Measurements from ENCODE around the gene TEX19. TPM values are rescaled to one million over a fixed set of nuclear protein-coding genes. Genes with fewer than 3 reads are reported as not detected.
"Not testable (repeated sequence)": the region's sequence is repeated elsewhere in the genome, so short reads cannot be mapped to it uniquely, and the experiment has no call there.

The TEX19 gene
- total and polyA plus RNA-seq, 12 donors = 0.26 TPM; not detected in 11

DNA sequence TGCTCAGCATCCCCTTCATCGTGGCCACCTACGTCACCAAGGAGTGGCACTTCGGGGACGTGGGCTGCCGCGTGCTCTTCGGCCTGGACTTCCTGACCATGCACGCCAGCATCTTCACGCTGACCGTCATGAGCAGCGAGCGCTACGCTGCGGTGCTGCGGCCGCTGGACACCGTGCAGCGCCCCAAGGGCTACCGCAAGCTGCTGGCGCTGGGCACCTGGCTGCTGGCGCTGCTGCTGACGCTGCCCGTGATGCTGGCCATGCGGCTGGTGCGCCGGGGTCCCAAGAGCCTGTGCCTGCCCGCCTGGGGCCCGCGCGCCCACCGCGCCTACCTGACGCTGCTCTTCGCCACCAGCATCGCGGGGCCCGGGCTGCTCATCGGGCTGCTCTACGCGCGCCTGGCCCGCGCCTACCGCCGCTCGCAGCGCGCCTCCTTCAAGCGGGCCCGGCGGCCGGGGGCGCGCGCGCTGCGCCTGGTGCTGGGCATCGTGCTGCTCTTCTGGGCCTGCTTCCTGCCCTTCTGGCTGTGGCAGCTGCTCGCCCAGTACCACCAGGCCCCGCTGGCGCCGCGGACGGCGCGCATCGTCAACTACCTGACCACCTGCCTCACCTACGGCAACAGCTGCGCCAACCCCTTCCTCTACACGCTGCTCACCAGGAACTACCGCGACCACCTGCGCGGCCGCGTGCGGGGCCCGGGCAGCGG lies 15.7 kb downstream of the TEX19 start:
- Histone ChIP-seq H3K4me3 (no peak overlapping the region), H3K36me3 (replicated peaks in 1 of 2) (no peaks in the 10 kb centered on the region), H3K27ac (no peak overlapping the region), H3K4me1 (replicated peaks in 1 of 2) (peaks cover 0 to 13% of the 10 kb centered on the region in 2 donors), H3K27me3 (peaks cover 64% of the 10 kb centered on the region), H3K9me3 (replicated peaks in 1 of 3) (no peaks in the 10 kb centered on the region)
- TF ChIP-seq, protein P1, sequence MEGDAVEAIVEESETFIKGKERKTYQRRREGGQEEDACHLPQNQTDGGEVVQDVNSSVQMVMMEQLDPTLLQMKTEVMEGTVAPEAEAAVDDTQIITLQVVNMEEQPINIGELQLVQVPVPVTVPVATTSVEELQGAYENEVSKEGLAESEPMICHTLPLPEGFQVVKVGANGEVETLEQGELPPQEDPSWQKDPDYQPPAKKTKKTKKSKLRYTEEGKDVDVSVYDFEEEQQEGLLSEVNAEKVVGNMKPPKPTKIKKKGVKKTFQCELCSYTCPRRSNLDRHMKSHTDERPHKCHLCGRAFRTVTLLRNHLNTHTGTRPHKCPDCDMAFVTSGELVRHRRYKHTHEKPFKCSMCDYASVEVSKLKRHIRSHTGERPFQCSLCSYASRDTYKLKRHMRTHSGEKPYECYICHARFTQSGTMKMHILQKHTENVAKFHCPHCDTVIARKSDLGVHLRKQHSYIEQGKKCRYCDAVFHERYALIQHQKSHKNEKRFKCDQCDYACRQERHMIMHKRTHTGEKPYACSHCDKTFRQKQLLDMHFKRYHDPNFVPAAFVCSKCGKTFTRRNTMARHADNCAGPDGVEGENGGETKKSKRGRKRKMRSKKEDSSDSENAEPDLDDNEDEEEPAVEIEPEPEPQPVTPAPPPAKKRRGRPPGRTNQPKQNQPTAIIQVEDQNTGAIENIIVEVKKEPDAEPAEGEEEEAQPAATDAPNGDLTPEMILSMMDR (IDR thresholded peaks at IDR 0.05) = no peak
- no peak for TF ChIP-seq POLR2A (IDR thresholded peaks at IDR 0.05)
- DNase-seq = no peak
- WGBS, 4 donors = 27 to 100% (median 54%) methylated on average over 2 to 79 of the region's 79 CpGs
- intact Hi-C loops (cut with DNase I) = no loop called here

- no peak for DNase-seq
- 53 to 76% (median 59%) methylated on average over 12 to 46 of the region's 46 CpGs for WGBS, 4 donors
- Histone ChIP-seq H3K9me3 (replicated peaks in 1 of 3) (no peaks in the 10 kb centered on the region), H3K4me1 (replicated peaks in 1 of 2) (peaks cover 0 to 10% of the 10 kb centered on the region in 2 donors), H3K27ac (no peak overlapping the region), H3K27me3 (peaks cover 63% of the 10 kb centered on the region), H3K4me3 (no peak overlapping the region), H3K36me3 (replicated peaks in 1 of 2) (no peaks in the 10 kb centered on the region)
- no peak for TF ChIP-seq POLR2A (IDR thresholded peaks at IDR 0.05)
- TF ChIP-seq, protein P1 (IDR thresholded peaks at IDR 0.05) = no peak
- intact Hi-C loops (cut with DNase I) = no loop called here
Measured at GRCh38 chr17:82375359-82376041, 16.5 kb downstream of the TEX19 start.

- peaks cover 0 to 3% of the 10 kb centered on the region in 2 donors for H3K4me1 ChIP-seq (replicated peaks in 1 of 2)
- H3K36me3 ChIP-seq (replicated peaks in 1 of 2) = no peaks in the 10 kb centered on the region
- intact Hi-C loops (cut with DNase I) = no loop called here
- H3K4me3 ChIP-seq = no peak overlapping the region
- no peak for DNase-seq
- 61 to 76% (median 65%) methylated on average over 6 to 16 of the region's 16 CpGs; no CpG with 5 or more reads in 1 of the 4 donors for WGBS, 4 donors
- no peak overlapping the region for H3K27ac ChIP-seq
- no peaks in the 10 kb centered on the region for H3K9me3 ChIP-seq (replicated peaks in 1 of 3)
- TF ChIP-seq, protein P1 (IDR thresholded peaks at IDR 0.05) = no peak
- no peak for TF ChIP-seq POLR2A (IDR thresholded peaks at IDR 0.05)
- peaks cover 59% of the 10 kb centered on the region for H3K27me3 ChIP-seq
Measured at GRCh38 chr17:82376042-82376730, 17.1 kb downstream of the TEX19 start.

DNA sequence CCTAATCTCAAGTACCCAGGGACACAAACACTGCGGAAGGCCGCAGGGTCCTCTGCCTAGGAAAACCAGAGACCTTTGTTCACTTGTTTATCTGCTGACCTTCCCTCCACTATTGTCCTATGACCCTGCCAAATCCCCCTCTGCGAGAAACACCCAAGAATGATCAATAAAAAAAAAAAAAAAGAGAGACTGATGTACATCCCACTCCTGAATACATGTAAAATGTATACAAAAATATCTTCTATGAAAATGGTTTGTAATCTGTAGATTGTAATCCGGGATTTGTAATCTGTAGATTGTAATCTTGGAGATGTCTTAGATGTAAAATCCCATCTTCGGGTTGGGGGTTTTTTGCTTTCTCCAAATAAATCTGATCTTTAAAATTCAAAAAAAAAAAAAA lies 18.2 kb downstream of the TEX19 start:
- H3K27ac ChIP-seq; H3K9me3 ChIP-seq (replicated peaks in 1 of 3); intact Hi-C loops (cut with DNase I); H3K36me3 ChIP-seq (replicated peaks in 1 of 2); DNase-seq; H3K4me3 ChIP-seq; H3K4me1 ChIP-seq (replicated peaks in 1 of 2): not testable (repeated sequence)
- WGBS, 4 donors = 29 to 77% (median 47%) methylated on average over 2 to 3 of the region's 5 CpGs
- peaks cover 48% of the 10 kb centered on the region for H3K27me3 ChIP-seq
